ENCODE measurements around the gene FXR2. TPM values are rescaled to one million over a fixed set of nuclear protein-coding genes. Genes with fewer than 3 reads are reported as not detected.

FXR2 gene
- total RNA-seq, 1 donor from 2014 or later: 19.3 TPM

DNA sequence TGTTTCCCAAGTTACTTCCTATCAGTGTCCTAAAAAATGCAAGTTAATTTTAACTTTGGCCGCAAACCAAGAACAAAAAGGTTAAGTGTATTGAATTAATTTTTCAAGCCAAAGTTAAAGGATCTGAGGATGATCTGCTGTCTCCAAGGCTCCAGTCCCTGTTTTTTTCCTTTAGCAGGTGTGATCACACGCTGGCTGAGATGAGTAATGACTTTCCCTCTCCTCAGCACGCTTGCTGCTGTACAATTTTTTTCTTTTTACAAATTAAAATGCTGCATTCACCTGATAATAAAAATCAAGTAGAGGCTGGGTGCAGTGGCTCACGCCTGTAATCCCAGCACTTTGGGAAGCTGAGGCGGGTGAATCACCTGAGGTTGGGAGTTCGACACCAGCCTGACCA lies 69.8 kb downstream of the FXR2 start:
- no peaks in the 10 kb centered on the region for H3K36me3 ChIP-seq
- TF ChIP-seq, protein P1, sequence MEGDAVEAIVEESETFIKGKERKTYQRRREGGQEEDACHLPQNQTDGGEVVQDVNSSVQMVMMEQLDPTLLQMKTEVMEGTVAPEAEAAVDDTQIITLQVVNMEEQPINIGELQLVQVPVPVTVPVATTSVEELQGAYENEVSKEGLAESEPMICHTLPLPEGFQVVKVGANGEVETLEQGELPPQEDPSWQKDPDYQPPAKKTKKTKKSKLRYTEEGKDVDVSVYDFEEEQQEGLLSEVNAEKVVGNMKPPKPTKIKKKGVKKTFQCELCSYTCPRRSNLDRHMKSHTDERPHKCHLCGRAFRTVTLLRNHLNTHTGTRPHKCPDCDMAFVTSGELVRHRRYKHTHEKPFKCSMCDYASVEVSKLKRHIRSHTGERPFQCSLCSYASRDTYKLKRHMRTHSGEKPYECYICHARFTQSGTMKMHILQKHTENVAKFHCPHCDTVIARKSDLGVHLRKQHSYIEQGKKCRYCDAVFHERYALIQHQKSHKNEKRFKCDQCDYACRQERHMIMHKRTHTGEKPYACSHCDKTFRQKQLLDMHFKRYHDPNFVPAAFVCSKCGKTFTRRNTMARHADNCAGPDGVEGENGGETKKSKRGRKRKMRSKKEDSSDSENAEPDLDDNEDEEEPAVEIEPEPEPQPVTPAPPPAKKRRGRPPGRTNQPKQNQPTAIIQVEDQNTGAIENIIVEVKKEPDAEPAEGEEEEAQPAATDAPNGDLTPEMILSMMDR (IDR thresholded peaks at IDR 0.05): no peak
- no peak overlapping the region for H3K27ac ChIP-seq
- H3K4me1 ChIP-seq: peaks cover 0 to 8% of the 10 kb centered on the region in 2 donors
- no peak for DNase-seq (ENCODE audit: low spot score in 2 of 2)
- intact Hi-C loops (cut with DNase I): no loop called here
- no peaks in the 10 kb centered on the region for H3K9me3 ChIP-seq
- H3K27me3 ChIP-seq: no peaks in the 10 kb centered on the region
- H3K4me3 ChIP-seq: no peak overlapping the region

Other genes with a start within 250 kb of the FXR2 start
- 0.43 TPM for gene TNK1, start 233.8 kb downstream of the FXR2 start, total RNA-seq
- gene PLSCR3, start 220.4 kb downstream of the FXR2 start, total RNA-seq: 297 TPM
- 241 TPM for gene TMEM256, start 210.8 kb downstream of the FXR2 start, total RNA-seq
- 34.3 TPM for gene NLGN2, start 207.1 kb downstream of the FXR2 start, total RNA-seq
- gene SPEM1, start 194.6 kb downstream of the FXR2 start, total RNA-seq: not detected
- gene SPEM2, start 189.3 kb downstream of the FXR2 start, total RNA-seq: not detected
- gene SPEM3, start 186.0 kb downstream of the FXR2 start, total RNA-seq: not detected
- gene TMEM102, start 179.5 kb downstream of the FXR2 start, total RNA-seq: 20.4 TPM
- 0.32 TPM for gene FGF11, start 175.4 kb downstream of the FXR2 start, total RNA-seq
- 5.0 TPM for gene CHRNB1, start 169.8 kb downstream of the FXR2 start, total RNA-seq
- 67.9 TPM for gene ZBTB4, start 135.3 kb downstream of the FXR2 start, total RNA-seq
- gene SLC35G6, start 133.5 kb downstream of the FXR2 start, total RNA-seq: not detected
- gene POLR2A, start 130.5 kb downstream of the FXR2 start, total RNA-seq: 69.5 TPM
- gene TNFSF12, start 65.8 kb downstream of the FXR2 start, total RNA-seq: 88.6 TPM
- gene TNFSF13, start 56.1 kb downstream of the FXR2 start, total RNA-seq: 17.5 TPM
- gene SENP3, start 53.0 kb downstream of the FXR2 start, total RNA-seq: 92.0 TPM
- 151 TPM for gene CD68, start 35.3 kb downstream of the FXR2 start, total RNA-seq
- 157 TPM for gene MPDU1, start 31.0 kb downstream of the FXR2 start, total RNA-seq
- gene SOX15, start 24.8 kb downstream of the FXR2 start, total RNA-seq: not detected
- 22.6 TPM for gene SAT2, start 12.9 kb upstream of the FXR2 start, total RNA-seq
- gene SHBG, start 15.2 kb upstream of the FXR2 start, total RNA-seq: not detected
- 0.11 TPM for gene ATP1B2, start 36.0 kb upstream of the FXR2 start, total RNA-seq
- 48.0 TPM for gene TP53, start 72.6 kb upstream of the FXR2 start, total RNA-seq
- 1.5 TPM for gene WRAP53, start 73.6 kb upstream of the FXR2 start, total RNA-seq
- not detected for gene EFNB3, start 90.3 kb upstream of the FXR2 start, total RNA-seq
- gene DNAH2, start 102.8 kb upstream of the FXR2 start, total RNA-seq: 0.43 TPM
- 20.0 TPM for gene KDM6B, start 219.3 kb upstream of the FXR2 start, total RNA-seq
- gene TMEM88, start 240.2 kb upstream of the FXR2 start, total RNA-seq: 223 TPM
- gene NAA38, start 242.7 kb upstream of the FXR2 start, total RNA-seq: 59.0 TPM
- gene CYB5D1, start 243.1 kb upstream of the FXR2 start, total RNA-seq: 0.21 TPM

All from ascending aorta (tissue), 2 donors.